ENCODE results near the gene WDR33.

DNA sequence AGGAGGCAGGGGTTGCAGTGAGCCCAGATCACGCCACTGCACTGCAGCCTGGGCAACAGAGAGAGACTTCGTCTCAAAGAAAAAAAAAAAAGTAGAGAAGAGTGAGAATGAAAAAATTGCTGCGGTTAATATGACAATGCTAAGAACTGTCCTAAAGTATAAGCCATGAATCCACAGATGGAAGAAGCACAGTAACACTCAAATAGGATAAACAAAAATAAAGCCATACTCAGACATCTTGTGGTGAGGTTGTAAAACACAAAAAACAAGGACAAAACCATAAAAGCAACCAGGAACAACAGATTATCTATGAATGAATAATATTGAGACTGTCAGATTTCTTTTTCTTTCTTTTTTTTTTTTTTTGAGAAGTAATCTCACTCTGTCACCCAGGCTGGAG is 24.0 kb upstream of the WDR33 start:
- TF ChIP-seq, protein P1, sequence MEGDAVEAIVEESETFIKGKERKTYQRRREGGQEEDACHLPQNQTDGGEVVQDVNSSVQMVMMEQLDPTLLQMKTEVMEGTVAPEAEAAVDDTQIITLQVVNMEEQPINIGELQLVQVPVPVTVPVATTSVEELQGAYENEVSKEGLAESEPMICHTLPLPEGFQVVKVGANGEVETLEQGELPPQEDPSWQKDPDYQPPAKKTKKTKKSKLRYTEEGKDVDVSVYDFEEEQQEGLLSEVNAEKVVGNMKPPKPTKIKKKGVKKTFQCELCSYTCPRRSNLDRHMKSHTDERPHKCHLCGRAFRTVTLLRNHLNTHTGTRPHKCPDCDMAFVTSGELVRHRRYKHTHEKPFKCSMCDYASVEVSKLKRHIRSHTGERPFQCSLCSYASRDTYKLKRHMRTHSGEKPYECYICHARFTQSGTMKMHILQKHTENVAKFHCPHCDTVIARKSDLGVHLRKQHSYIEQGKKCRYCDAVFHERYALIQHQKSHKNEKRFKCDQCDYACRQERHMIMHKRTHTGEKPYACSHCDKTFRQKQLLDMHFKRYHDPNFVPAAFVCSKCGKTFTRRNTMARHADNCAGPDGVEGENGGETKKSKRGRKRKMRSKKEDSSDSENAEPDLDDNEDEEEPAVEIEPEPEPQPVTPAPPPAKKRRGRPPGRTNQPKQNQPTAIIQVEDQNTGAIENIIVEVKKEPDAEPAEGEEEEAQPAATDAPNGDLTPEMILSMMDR (IDR thresholded peaks at IDR 0.05): no peak
- TF ChIP-seq POLR2A (IDR thresholded peaks at IDR 0.05) (no peak), POLR2AphosphoS5 (IDR thresholded peaks at IDR 0.05) (no peak)
